HepG2 (cell line): ENCODE measurements around the gene SBNO1. TPM values are rescaled to one million over a fixed set of nuclear protein-coding genes. Genes with fewer than 3 reads are reported as not detected.

Experiments used
- AGO1 ChIP-seq: fragments of 200-400 bp; formaldehyde crosslinking; IDR thresholded peaks from 2 replicates; pipeline ENCODE4 v1.6.1; 2017; ENCODE audit warnings: mild to moderate bottlenecking, low read depth, low read length, moderate library complexity; ENCODE audit not compliant: poor library complexity, severe bottlenecking
- AKAP8 ChIP-seq: sonication (generic); formaldehyde crosslinking; IDR thresholded peaks from 2 replicates; pipeline ENCODE4 v1.5.1; 2020; ENCODE audit warnings: mild to moderate bottlenecking, missing genetic modification reagents
- ASH2L ChIP-seq: fragments of 300-600, 200-600 bp; sonication (generic); IDR thresholded peaks from 2 replicates; pipeline ENCODE4 v1.7.0; 2017; ENCODE audit warnings: low read depth, mild to moderate bottlenecking, moderate library complexity, mixed read lengths, low read length; ENCODE audit not compliant: insufficient read length
- DR1 ChIP-seq: sonication (generic); formaldehyde crosslinking; IDR thresholded peaks from 2 replicates; pipeline ENCODE4 v1.8.0; 2021; ENCODE audit warnings: mild to moderate bottlenecking, missing genetic modification reagents, inconsistent platforms
- FOXM1 ChIP-seq: sonication (generic); formaldehyde crosslinking; IDR thresholded peaks from 2 replicates; pipeline ENCODE4 v1.5.0; 2020; ENCODE audit warnings: missing genetic modification reagents
- FOXP1 ChIP-seq, 2 experiments: fragments of 450-650 bp in 1 of 2; IDR thresholded peaks; 2 replicates each; pipeline ENCODE4 v1.6.1; 2017 to 2018; ENCODE audit warnings: antibody characterized with exemption in 1 of 2
- HIC2 ChIP-seq: sonication (generic); formaldehyde crosslinking; IDR thresholded peaks from 2 replicates; pipeline ENCODE4 v1.9.0; 2022; ENCODE audit warnings: low read depth, missing genetic modification reagents
- HNRNPL ChIP-seq: fragments of 200-400 bp; formaldehyde crosslinking; IDR thresholded peaks from 2 replicates; pipeline ENCODE4 v1.6.1; 2017; ENCODE audit warnings: mild to moderate bottlenecking, low read depth, low read length
- HNRNPUL1 ChIP-seq: fragments of 200-400 bp; formaldehyde crosslinking; IDR thresholded peaks from 2 replicates; pipeline ENCODE4 v1.6.1; 2017; ENCODE audit warnings: low read depth, mild to moderate bottlenecking, low read length, moderate library complexity
- KDM3A ChIP-seq: IDR thresholded peaks from 2 replicates; pipeline ENCODE4 v1.6.1; 2018; ENCODE audit warnings: low read depth, missing compliant biosample characterization
- NR3C1 ChIP-seq: sonication (generic); formaldehyde crosslinking; IDR thresholded peaks from 2 replicates; pipeline ENCODE4 v1.4.0; 2020; ENCODE audit warnings: missing genetic modification reagents
- PCBP1 ChIP-seq: fragments of 200-400 bp; formaldehyde crosslinking; IDR thresholded peaks from 2 replicates; pipeline ENCODE4 v1.6.1; 2017; ENCODE audit warnings: mild to moderate bottlenecking, low read depth, low read length, borderline replicate concordance
- REPIN1 ChIP-seq: sonication (generic); formaldehyde crosslinking; IDR thresholded peaks from 2 replicates; pipeline ENCODE4 v1.8.0; 2022; ENCODE audit warnings: missing genetic modification reagents, low read depth, mild to moderate bottlenecking, borderline replicate concordance
- RFX5 ChIP-seq: IDR thresholded peaks from 2 replicates; pipeline ENCODE4 v1.6.1; 2011; ENCODE audit warnings: low read depth, low read length, improper control_type of control experiment
- TBX3 ChIP-seq: fragments of 450-650 bp; IDR thresholded peaks from 2 replicates; pipeline ENCODE4 v1.6.1; 2017; ENCODE audit warnings: antibody characterized with exemption, mild to moderate bottlenecking, inconsistent platforms, borderline replicate concordance
- ZNF317 ChIP-seq: sonication (generic); formaldehyde crosslinking; IDR thresholded peaks from 2 replicates; pipeline ENCODE4 v1.5.0; 2020; ENCODE audit warnings: mild to moderate bottlenecking, missing genetic modification reagents
- ZNF850 ChIP-seq: sonication (generic); formaldehyde crosslinking; conservative IDR thresholded peaks from 2 replicates; pipeline ENCODE4 v1.9.0; 2021; ENCODE audit warnings: mild to moderate bottlenecking, missing genetic modification reagents
- polyA plus RNA-seq, 8 experiments: library from polyadenylated mRNA; depleted of rRNA in 3 of 8; stranded (reverse) in 7 of 8; unstranded in 1 of 8; fragments of >200 nt; fragmentation: Illumina TruSeq in 4 of 8; extraction: Trizol in 4 of 8; gene quantifications; 2 replicates each; pipeline versions ENCODE4 v1.2.1 to v1.2.3, GENCODE V29; 2011 to 2016; ENCODE audit warnings: low read depth in 4 of 8, missing spikeins in 1 of 8, mixed read lengths in 1 of 8; ENCODE audit not compliant: insufficient read depth in 1 of 8
- total RNA-seq, 5 experiments: library from RNA; depleted of rRNA; stranded (reverse); fragments of >200 nt; fragmentation: Illumina TruSeq; extraction: Trizol; gene quantifications; 2 replicates each; pipeline ENCODE4 v1.2.3, GENCODE V29; 2016; ENCODE audit warnings: low read depth in 1 of 5

Gene SBNO1
- total and polyA plus RNA-seq, 2 of the 13 experiments (the other 11 are each of a cell fraction or from before 2014, with no cell fraction given): 10.9 to 40.2 TPM

GRCh38 chr12:123269896-123270213 lies 94.8 kb downstream of the SBNO1 start (continued):
- TF ChIP-seq FOXP1 (IDR thresholded peaks at IDR 0.05): no peak
- TF ChIP-seq FOXP1 (CRISPR knock-in tag; IDR thresholded peaks at IDR 0.05): 0 out of 2 replicates have a peak, but pooled peaks have one; percentile 4
- 0 out of 2 replicates have a peak, but pooled peaks have one; percentile 13 for TF ChIP-seq PCBP1
- TF ChIP-seq HNRNPL: peak; percentile 98
- TF ChIP-seq HNRNPUL1: no peak
- TF ChIP-seq ZNF850 (CRISPR knock-in tag): no peak
- 0 out of 2 replicates have a peak, but pooled peaks have one; percentile 62 for TF ChIP-seq REPIN1 (CRISPR knock-in tag)
- TF ChIP-seq AGO1: peak; percentile 19
- TF ChIP-seq AKAP8 (CRISPR knock-in tag): 0 out of 2 replicates have a peak, but pooled peaks have one; percentile 32
- TF ChIP-seq NR3C1 (CRISPR knock-in tag): no peak
- no peak for TF ChIP-seq DR1
- TF ChIP-seq ASH2L: no peak
- no peak for TF ChIP-seq FOXM1 (CRISPR knock-in tag)
- TF ChIP-seq RFX5: peak; percentile 94
- 0 out of 2 replicates have a peak, but pooled peaks have one; percentile 43 for TF ChIP-seq TBX3
- peak; percentile 61; the same call in 1 of the 2 replicates for TF ChIP-seq HIC2 (CRISPR knock-in tag)
- TF ChIP-seq ZNF317: 0 out of 2 replicates have a peak, but pooled peaks have one; percentile 21
- TF ChIP-seq KDM3A (CRISPR knock-in tag): no peak
